Sigmoid colon (tissue), 7 donors: Measurements from ENCODE around the gene HOXD11. TPM values are rescaled to one million over a fixed set of nuclear protein-coding genes. Genes with fewer than 3 reads are reported as not detected.

Experiments
- DNase-seq: peaks from one replicate; pipeline ENCODE4 v3.0.0-alpha.2; 2019
- H3K27ac ChIP-seq, 4 donors: fragments of 200-600 bp; sonication (generic); one replicate each; pipeline ENCODE4 v1.5.1; 2016 to 2019; ENCODE audit warnings: mild to moderate bottlenecking in 1 of 4
- H3K27me3 ChIP-seq, 3 donors: fragments of 200-600 bp; sonication (generic); one replicate each; pipeline ENCODE4 v1.5.1; 2019; ENCODE audit warnings: mild to moderate bottlenecking in 1 of 3
- H3K36me3 ChIP-seq, 4 donors: fragments of 200-600 bp; sonication (generic); one replicate each; pipeline ENCODE4 v1.5.1; 2016 to 2019
- H3K4me1 ChIP-seq, 4 donors: fragments of 200-600 bp; sonication (generic); one replicate each; pipeline ENCODE4 v1.5.1; 2017 to 2019
- H3K4me3 ChIP-seq, 4 donors: fragments of 200-600 bp; sonication (generic); one replicate each; pipeline ENCODE4 v1.5.1; 2017 to 2019; ENCODE audit warnings: mild to moderate bottlenecking in 2 of 4, moderate library complexity in 1 of 4
- H3K9me3 ChIP-seq, 4 donors: fragments of 200-600 bp in 3 of 4; sonication (generic) in 3 of 4; one replicate each; pipeline versions ENCODE4 v1.5.1 to v1.6.1; 2013 to 2019
- EP300 ChIP-seq, 4 donors: sonication (generic); formaldehyde crosslinking; IDR thresholded peaks; one replicate each; pipeline ENCODE4 v1.6.1; 2017; ENCODE audit warnings: antibody characterized with exemption in 4 of 4
- POLR2A ChIP-seq, 2 donors: fragments of 450-650 bp; IDR thresholded peaks; one replicate each; pipeline ENCODE4 v1.6.1; 2016; ENCODE audit warnings: antibody characterized with exemption in 2 of 2, mild to moderate bottlenecking in 2 of 2, moderate library complexity in 2 of 2
- POLR2AphosphoS5 ChIP-seq, 4 donors: sonication (generic); formaldehyde crosslinking; IDR thresholded peaks; one replicate each; pipeline ENCODE4 v1.6.1; 2017; ENCODE audit warnings: antibody characterized with exemption in 4 of 4
- WGBS, 2 donors: extraction: QIAGEN DNeasy Blood & Tissue Kit; methylation state at CpG; one replicate each; pipeline ENCODE4 v1.1.7; 2013; 5-methylcytosine and 5-hydroxymethylcytosine counted together
- intact Hi-C: fragments of 100-400 bp; cut with DNase I; formaldehyde crosslinking; loops from one replicate; pipeline ENCODE4 v1.15.1; 2023
- polyA plus RNA-seq, 3 donors: library from polyadenylated mRNA; stranded (reverse); fragments of 200-250 nt; gene quantifications; one replicate each; pipeline ENCODE4 v1.2.3, GENCODE V29; 2013
- total RNA-seq, 4 donors: library from RNA; depleted of rRNA; stranded (reverse); fragments of >200 nt; gene quantifications; one replicate each; pipeline ENCODE4 v1.1.0, GENCODE V29; 2016
- TF ChIP-seq, protein P1 (sequence below), 4 experiments: fragments of 450-650 bp in 3 of 4; fragments of 200-600 bp in 1 of 4; IDR thresholded peaks; one replicate each; pipeline ENCODE4 v1.5.1; 2016 to 2019; ENCODE audit warnings: antibody characterized with exemption in 4 of 4, mild to moderate bottlenecking in 3 of 4, moderate library complexity in 2 of 4
- donor health status: healthy with polysubstance abuse.
- donor health status: Bipolar disorder and iron deficiency.
- donor health status: healthy.

The HOXD11 gene
- total and polyA plus RNA-seq, 7 donors: 0.69 to 39.3 (median 18.3) TPM

DNA sequence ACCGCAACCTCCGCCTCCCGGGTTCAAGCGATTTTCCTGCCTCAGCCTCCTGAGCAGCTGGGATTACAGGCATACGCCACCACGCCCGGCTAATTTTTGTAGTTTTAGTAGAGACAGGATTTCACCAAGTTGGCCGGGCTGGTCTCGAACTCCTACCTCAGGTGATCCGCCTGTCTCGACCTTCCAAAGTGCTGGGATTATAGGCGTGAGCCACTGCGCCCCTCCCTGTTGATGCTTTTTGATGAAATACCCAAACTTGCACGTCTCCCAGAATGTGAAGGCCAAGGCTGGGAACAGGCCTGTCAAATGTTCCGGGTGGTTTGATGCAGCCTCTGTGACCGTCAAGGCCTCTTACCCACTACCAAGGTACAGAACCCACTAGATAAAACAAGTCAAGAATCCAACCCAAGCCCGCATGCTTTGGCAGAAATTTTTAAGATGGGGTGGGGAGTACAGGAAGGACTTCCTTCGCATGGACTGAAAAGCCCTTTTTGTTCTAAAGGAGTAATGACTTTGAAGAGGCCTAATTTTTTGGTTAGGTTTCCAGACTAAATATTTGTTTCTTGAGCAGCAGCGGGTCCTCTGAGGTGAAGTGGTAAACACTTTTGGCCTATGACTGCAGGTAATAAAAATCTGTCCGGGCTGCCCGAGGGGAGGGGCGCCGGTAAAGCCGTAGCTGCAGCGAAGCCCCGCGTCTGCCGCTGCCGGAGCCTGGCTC is 19.6 kb upstream of the HOXD11 start:
- intact Hi-C loops: loop anchor here (2.0 to 5.0 kb wide), 2 partner anchors 721 to 975 kb away; no protein-coding TSS in a partner anchor
- H3K27ac ChIP-seq: peak overlapping the region in 3 of 4 donors; percentile 92 to 96 (median 94)
- H3K36me3 ChIP-seq: no peaks in the 10 kb centered on the region
- peaks cover 0 to 5% (median 0%) of the 10 kb centered on the region in 4 donors for H3K9me3 ChIP-seq
- no peak for DNase-seq
- peak overlapping the region; percentile 24 to 51 (median 38) for H3K4me3 ChIP-seq
- H3K27me3 ChIP-seq: peaks cover 23 to 94% (median 30%) of the 10 kb centered on the region in 3 donors
- 29 to 40% methylated on average over 29 of the region's 29 CpGs for WGBS, 2 donors
- H3K4me1 ChIP-seq: peaks cover 0 to 55% (median 51%) of the 10 kb centered on the region in 4 donors
- TF ChIP-seq POLR2A (IDR thresholded peaks at IDR 0.05): no peak
- no peak for TF ChIP-seq POLR2AphosphoS5 (IDR thresholded peaks at IDR 0.05)
- TF ChIP-seq, protein P1, sequence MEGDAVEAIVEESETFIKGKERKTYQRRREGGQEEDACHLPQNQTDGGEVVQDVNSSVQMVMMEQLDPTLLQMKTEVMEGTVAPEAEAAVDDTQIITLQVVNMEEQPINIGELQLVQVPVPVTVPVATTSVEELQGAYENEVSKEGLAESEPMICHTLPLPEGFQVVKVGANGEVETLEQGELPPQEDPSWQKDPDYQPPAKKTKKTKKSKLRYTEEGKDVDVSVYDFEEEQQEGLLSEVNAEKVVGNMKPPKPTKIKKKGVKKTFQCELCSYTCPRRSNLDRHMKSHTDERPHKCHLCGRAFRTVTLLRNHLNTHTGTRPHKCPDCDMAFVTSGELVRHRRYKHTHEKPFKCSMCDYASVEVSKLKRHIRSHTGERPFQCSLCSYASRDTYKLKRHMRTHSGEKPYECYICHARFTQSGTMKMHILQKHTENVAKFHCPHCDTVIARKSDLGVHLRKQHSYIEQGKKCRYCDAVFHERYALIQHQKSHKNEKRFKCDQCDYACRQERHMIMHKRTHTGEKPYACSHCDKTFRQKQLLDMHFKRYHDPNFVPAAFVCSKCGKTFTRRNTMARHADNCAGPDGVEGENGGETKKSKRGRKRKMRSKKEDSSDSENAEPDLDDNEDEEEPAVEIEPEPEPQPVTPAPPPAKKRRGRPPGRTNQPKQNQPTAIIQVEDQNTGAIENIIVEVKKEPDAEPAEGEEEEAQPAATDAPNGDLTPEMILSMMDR (IDR thresholded peaks at IDR 0.05): no peak
- no peak for TF ChIP-seq EP300 (IDR thresholded peaks at IDR 0.05)

DNA sequence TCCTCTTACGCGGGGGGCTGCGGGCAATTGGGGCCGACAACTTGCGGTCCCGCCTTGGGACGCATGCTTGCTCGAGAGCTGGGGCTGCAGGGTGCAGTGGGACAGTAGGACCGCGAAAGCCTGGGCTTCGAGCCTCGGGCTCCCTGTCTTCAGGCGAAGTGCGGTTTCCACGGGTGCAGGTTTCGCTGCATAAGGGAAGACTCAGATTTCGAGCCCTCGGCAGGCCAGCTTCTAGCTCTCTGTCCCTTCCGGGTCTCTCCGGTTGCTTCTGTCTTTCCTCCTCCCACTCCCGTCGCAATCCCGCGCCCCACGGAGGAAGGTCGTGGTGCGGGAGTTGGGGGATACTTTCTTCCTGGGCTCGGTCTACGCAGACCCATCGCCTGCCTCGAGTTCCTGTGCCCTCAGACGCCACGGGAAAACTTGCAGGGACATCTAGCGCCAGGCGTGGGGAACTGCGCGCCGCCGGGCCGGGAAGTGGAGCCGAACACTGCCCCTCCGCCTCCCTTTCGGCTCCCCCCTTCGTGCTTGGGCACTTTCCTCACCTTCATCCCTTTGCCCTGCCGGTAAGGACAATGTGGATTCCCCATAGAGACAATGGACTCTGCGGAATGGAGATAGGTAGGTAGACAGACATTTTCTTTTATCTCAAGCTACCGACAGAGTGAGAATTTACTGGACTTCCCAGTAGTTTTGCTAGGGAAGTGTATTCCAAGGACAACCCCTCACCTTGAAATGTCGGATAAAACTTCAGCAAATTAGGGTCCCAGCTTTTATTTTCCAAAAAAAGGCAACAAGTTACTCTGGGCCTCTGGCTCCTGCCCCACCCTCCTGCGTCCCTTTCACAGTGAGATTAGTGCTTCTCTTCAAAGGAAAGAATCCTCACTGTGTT is 18.8 kb upstream of the HOXD11 start:
- no peaks in the 10 kb centered on the region for H3K36me3 ChIP-seq
- intact Hi-C loops: loop anchor here (5.0 kb wide), 1 partner anchor 976 kb away; no protein-coding TSS in a partner anchor
- TF ChIP-seq, protein P1 (IDR thresholded peaks at IDR 0.05): peak; percentile 77 to 83 (median 80)
- TF ChIP-seq EP300 (IDR thresholded peaks at IDR 0.05): no peak
- peak in 3 of 4 donors; percentile 34 to 41 (median 36) for TF ChIP-seq POLR2AphosphoS5 (IDR thresholded peaks at IDR 0.05)
- H3K27ac ChIP-seq: peak overlapping the region in 3 of 4 donors; percentile 92 to 96 (median 94)
- 4 to 6% methylated on average over 49 of the region's 49 CpGs for WGBS, 2 donors
- peaks cover 0 to 3% (median 0%) of the 10 kb centered on the region in 4 donors for H3K9me3 ChIP-seq
- H3K4me1 ChIP-seq: peaks cover 0 to 55% (median 51%) of the 10 kb centered on the region in 4 donors
- no peak for DNase-seq
- H3K4me3 ChIP-seq: peak overlapping the region; percentile 24 to 51 (median 38)
- peaks cover 22 to 94% (median 22%) of the 10 kb centered on the region in 3 donors for H3K27me3 ChIP-seq

DNA sequence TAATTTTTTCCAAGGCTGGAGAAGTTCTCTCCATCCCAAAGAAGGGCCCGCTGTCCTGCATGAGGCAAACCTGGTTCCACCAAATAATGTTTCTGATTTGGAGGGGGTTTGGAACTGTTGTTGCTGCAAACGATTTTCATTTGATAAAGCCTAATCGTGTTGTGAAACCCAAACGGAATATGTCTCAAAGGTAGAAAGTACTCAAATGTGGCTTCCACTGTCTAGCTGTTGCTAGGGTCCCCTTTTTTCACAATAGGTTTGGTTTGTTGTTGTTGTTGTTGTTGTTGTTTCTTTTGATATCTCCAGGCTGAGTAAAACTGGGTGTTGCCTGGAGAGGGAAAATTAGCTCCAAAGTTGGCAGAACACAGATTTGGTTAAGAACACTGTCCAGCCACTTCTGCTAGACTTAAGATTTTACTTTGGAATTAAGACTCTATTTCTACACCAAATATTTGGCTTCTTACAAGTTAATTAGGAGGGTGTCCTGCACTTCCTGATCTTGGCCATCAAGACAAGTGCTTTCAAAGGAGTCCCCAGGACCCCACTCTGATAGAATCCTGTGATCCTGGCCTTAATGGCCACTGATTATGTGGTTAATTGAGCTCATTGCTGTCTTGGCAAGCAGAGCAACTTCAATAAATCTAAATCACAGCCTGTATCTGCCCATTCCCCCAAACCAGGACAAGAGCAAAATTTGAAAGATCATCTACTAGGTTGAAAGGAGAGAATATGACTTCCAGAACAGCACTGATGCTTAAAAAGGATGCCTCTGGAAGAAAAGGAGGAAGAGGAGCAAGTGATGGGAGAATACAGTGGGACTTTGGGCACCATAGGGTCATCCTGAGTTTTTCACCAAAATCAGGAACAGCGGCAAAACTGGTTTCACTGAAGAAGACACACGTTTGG is 17.9 kb upstream of the HOXD11 start:
- H3K27me3 ChIP-seq: peaks cover 15 to 94% (median 24%) of the 10 kb centered on the region in 3 donors
- no peak for DNase-seq
- peaks cover 0 to 58% (median 52%) of the 10 kb centered on the region in 4 donors for H3K4me1 ChIP-seq
- TF ChIP-seq POLR2A (IDR thresholded peaks at IDR 0.05) (no peak), EP300 (IDR thresholded peaks at IDR 0.05) (no peak), POLR2AphosphoS5 (IDR thresholded peaks at IDR 0.05) (no peak)
- TF ChIP-seq, protein P1 (IDR thresholded peaks at IDR 0.05): no peak
- intact Hi-C loops: loop anchor here (5.0 kb wide), 1 partner anchor 977 kb away; no protein-coding TSS in a partner anchor
- WGBS, 2 donors: 12 to 20% methylated on average over 6 of the region's 6 CpGs
- H3K27ac ChIP-seq: peak overlapping the region in 3 of 4 donors; percentile 92 to 96 (median 94)
- H3K36me3 ChIP-seq: no peaks in the 10 kb centered on the region
- peak overlapping the region in 3 of 4 donors; percentile 35 to 51 (median 41) for H3K4me3 ChIP-seq
- no peaks in the 10 kb centered on the region for H3K9me3 ChIP-seq

DNA sequence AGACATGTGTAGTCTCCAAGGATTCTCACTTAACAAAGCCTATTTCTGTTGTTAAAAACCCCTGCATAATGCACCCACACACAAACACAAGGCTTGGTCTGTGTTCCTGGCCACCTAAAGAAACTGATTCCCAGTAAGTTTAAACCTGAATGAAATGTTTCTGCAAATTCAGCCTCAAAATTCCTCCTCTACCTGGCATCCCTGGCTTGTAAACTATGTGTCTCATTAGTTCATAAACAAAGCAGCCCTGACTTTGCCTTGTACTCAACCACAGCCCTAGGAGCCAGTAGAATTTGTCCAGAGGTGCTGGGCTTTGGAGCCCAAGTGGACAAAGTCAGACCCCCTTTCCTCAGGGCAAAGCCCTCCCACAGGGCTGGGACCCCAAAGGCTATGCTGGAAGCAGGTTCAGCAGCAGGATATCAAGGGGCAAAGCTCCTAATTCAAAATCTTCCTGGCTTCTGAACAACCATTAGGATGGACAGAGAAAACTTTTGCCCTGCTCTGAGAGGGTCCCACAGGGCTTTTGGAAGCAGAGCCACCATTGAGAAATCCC is 17.2 kb upstream of the HOXD11 start:
- Histone ChIP-seq H3K4me3 (no peak overlapping the region), H3K4me1 (peaks cover 0 to 56% (median 51%) of the 10 kb centered on the region in 4 donors), H3K27ac (peak overlapping the region in 3 of 4 donors; percentile 92 to 96 (median 94)), H3K36me3 (no peaks in the 10 kb centered on the region), H3K27me3 (peaks cover 11 to 94% (median 30%) of the 10 kb centered on the region in 3 donors), H3K9me3 (no peaks in the 10 kb centered on the region)
- intact Hi-C loops: loop anchor here (5.0 kb wide), 2 partner anchors 908 to 978 kb away; partner anchors contain the start of gene ATP5MC3
- TF ChIP-seq POLR2A (IDR thresholded peaks at IDR 0.05): no peak
- no peak for TF ChIP-seq EP300 (IDR thresholded peaks at IDR 0.05)
- TF ChIP-seq, protein P1 (IDR thresholded peaks at IDR 0.05): no peak
- TF ChIP-seq POLR2AphosphoS5 (IDR thresholded peaks at IDR 0.05): no peak
- DNase-seq: no peak
